K562 (cell line): Measurements from ENCODE around the gene PLCB1. TPM values are rescaled to one million over a fixed set of nuclear protein-coding genes. Genes with fewer than 3 reads are reported as not detected.

Experiments
- PTRF ChIP-seq: fragments of 450-650 bp; IDR thresholded peaks from 2 replicates; pipeline ENCODE4 v1.6.1; 2016; ENCODE audit warnings: mild to moderate bottlenecking, missing genetic modification characterization, missing compliant biosample characterization
- RBFOX2 ChIP-seq: fragments of 200-400 bp; formaldehyde crosslinking; IDR thresholded peaks from 2 replicates; pipeline ENCODE4 v1.6.1; 2017; ENCODE audit warnings: low read depth, mild to moderate bottlenecking, low read length, moderate library complexity
- RBM15 ChIP-seq: fragments of 200-400 bp; formaldehyde crosslinking; IDR thresholded peaks from 2 replicates; pipeline ENCODE4 v1.6.1; 2018; ENCODE audit warnings: mild to moderate bottlenecking, low read length, moderate library complexity; ENCODE audit not compliant: insufficient read depth
- ZNF57 ChIP-seq: fragments of 450-650 bp; formaldehyde crosslinking; IDR thresholded peaks from 2 replicates; pipeline ENCODE4 v1.4.0; 2020; ENCODE audit warnings: mild to moderate bottlenecking, moderate library complexity
- polyA plus RNA-seq, 8 experiments: library from polyadenylated mRNA; depleted of rRNA in 4 of 8; stranded (reverse) in 5 of 8; unstranded in 3 of 8; fragments of >200 nt; fragmentation: Nextera tagmentation in 2 of 8; fragmentation: Illumina TruSeq in 1 of 8; extraction: Ambion mirVana in 2 of 8; extraction: Trizol in 1 of 8; gene quantifications; 2 replicates each; pipeline versions ENCODE4 v1.2.1 to v1.2.3, GENCODE V29; 2011 to 2014; ENCODE audit warnings: inconsistent platforms in 1 of 8, missing spikeins in 1 of 8
- total RNA-seq, 7 experiments: library from RNA; depleted of rRNA in 6 of 7; stranded (reverse); fragments of >200 nt in 6 of 7; fragmentation: Illumina TruSeq in 2 of 7; extraction: Trizol in 2 of 7; gene quantifications; 2 replicates each; pipeline versions ENCODE4 v1.2.1 to v1.2.3, GENCODE V29; 2011 to 2021; ENCODE audit warnings: low replicate concordance in 1 of 7
- TF ChIP-seq, protein P1 (sequence below), 2 experiments: fragments of 450-650 bp; IDR thresholded peaks; 2 replicates each; pipeline ENCODE4 v1.6.1; 2016; ENCODE audit warnings: mild to moderate bottlenecking in 2 of 2, borderline replicate concordance in 1 of 2, low read depth in 1 of 2, moderate library complexity in 1 of 2

PLCB1 gene
- total and polyA plus RNA-seq, 9 of the 15 experiments (the other 6 are each of a cell fraction or from before 2014, with no cell fraction given): 0.34 to 3.1 (median 1.3) TPM

DNA sequence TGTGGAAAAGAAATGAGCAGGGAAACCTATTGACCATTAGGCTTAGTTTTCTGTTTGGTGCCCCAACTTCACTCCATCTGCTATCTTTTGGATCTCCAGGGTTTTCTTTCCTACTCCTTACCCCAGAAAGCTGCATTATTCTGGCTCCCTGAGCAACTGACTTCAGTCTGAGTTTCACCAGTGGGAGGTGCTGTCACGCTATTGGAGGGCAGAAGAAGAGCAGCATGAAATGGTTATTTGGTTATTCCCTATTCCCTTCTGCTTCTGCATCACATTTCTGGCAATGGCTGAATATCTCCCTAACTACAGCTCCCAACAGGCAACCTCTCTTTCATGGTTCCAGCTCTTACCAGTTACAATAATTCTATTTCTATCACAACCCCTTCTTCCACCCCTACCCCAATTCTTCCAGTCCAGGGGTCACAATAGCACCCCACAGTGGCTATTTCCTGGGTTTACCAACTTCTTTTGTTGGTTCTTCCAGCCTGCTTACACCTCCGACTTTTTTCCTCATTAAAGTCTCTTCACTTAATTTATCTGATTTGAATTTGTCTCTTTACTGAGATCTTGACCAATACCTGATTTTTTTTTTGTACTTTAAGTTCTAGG lies 311.5 kb downstream of the PLCB1 start (continued):
- TF ChIP-seq, protein P1, sequence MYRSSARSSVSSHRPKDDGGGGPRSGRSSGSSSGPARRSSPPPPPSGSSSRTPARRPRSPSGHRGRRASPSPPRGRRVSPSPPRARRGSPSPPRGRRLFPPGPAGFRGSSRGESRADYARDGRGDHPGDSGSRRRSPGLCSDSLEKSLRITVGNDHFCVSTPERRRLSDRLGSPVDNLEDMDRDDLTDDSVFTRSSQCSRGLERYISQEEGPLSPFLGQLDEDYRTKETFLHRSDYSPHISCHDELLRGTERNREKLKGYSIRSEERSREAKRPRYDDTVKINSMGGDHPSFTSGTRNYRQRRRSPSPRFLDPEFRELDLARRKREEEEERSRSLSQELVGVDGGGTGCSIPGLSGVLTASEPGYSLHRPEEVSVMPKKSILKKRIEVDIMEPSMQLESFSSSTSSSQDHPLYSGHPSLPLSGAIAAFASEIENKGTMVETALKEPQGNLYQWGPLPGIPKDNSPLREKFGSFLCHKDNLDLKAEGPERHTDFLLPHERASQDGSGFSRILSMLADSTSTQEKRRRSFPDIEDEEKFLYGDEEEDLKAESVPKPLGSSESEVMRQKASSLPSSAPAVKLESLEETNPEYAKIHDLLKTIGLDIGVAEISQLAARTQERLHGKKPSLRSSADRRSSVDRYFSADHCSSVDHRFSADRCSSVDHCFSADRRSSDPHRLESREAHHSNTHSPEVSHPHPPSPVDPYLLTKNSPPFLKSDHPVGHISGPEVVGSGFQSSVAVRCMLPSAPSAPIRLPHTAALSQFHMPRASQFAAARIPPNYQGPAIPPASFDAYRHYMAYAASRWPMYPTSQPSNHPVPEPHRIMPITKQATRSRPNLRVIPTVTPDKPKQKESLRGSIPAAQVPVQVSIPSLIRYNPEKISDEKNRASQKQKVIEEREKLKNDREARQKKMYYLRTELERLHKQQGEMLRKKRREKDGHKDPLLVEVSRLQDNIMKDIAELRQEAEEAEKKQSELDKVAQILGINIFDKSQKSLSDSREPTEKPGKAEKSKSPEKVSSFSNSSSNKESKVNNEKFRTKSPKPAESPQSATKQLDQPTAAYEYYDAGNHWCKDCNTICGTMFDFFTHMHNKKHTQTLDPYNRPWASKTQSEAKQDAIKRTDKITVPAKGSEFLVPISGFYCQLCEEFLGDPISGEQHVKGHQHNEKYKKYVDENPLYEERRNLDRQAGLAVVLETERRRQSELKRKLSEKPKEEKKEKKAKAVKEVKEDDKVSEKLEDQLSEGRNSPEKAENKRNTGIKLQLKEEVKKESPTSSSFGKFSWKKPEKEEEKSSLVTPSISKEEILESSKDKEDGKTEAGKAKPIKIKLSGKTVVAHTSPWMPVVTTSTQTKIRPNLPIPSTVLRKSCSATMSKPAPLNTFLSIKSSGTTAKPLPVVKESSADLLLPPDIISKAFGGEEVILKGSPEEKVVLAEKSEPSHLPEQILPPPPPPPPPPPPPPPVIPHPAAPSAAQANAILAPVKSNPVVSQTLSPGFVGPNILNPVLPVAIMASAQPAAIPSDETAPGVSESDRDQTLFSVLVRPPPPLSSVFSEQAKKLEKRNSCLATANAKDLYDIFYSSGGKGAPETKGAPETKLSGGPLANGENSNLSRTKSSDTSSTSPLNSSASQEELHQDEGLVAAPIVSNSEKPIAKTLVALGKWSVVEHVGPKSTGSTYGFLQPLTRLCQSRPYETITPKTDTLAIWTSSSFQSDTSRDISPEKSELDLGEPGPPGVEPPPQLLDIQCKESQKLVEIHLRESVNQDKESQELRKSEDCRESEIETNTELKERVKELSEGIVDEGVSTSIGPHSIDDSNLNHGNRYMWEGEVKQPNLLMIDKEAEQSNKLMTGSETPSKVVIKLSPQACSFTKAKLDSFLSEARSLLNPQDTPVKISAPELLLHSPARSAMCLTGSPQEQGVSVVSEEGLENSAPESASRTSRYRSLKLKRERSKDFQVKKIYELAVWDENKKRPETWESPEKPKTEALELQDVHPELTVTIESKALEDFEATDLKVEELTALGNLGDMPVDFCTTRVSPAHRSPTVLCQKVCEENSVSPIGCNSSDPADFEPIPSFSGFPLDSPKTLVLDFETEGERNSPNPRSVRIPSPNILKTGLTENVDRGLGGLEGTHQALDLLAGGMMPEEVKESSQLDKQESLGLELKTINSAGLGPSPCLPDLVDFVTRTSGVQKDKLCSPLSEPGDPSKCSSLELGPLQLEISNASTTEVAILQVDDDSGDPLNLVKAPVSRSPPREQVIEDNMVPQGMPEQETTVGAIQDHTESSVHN (IDR thresholded peaks at IDR 0.05; ENCODE audit: borderline replicate concordance in 1 of 2, low read depth in 1 of 2): no peak
- TF ChIP-seq RBM15 (no peak), PTRF (no peak), ZNF57 (no peak), RBFOX2 (no peak)
- TF ChIP-seq, all 486 proteins: peak for 0
